GM18907 (cell line): ENCODE data around the gene CZIB.
A peak's percentile ranks its signal among the peaks of the same experiment; 100 is the strongest.
"Not testable (repeated sequence)": the region's sequence is repeated elsewhere in the genome, so short reads cannot be mapped to it uniquely, and the experiment has no call there.

ENCODE experiments used
- ATAC-seq: cut with Tn5 transposase; IDR thresholded peaks from one replicate; pipeline ENCODE4 v1.9.1; 2021; ENCODE audit warnings: mild to moderate bottlenecking, moderate library complexity; ENCODE audit not compliant: unreplicated experiment

The CZIB gene

DNA sequence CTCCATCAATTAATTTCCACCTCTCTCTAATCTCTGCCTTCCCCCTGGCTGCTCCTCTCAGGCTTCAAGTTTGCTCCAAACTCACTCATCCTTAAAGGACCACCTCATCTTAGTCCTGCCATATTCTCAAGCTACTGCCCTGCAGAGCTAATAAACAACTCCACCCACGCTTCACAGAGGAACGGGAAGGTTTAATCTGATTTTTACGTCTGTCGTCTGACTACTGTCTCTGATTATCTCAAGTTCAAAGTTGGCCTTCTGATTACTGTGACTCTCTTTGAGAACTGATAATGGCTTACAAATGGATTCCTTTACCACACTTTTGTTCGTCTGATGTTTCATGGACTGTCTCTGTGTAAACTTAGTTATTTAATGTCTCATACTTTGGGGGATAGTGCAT, 31.4 kb downstream of the CZIB start:
- no peak for ATAC-seq

DNA sequence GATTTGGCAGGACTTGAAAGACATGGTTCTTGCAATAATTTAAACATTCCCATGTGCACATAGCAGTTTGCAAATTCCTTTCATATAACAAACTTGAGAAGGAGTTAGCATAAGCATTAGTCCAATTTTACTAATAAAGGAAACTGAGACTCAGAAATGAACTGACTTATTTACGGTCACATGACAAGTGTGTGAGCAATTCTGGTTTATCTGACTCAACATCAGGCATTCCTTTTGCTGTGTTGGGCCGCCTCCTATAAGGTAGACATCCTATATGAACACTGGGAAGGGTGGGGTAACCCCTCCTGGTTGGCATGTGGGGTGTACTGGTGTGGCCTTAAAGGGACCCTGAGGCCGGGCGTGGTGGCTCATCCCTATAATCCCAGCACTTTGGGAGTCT, 32.3 kb downstream of the CZIB start:
- no peak for ATAC-seq

GRCh38 chr1:53187401-53187800, 33.0 kb downstream of the CZIB start:
- ATAC-seq = no peak

DNA sequence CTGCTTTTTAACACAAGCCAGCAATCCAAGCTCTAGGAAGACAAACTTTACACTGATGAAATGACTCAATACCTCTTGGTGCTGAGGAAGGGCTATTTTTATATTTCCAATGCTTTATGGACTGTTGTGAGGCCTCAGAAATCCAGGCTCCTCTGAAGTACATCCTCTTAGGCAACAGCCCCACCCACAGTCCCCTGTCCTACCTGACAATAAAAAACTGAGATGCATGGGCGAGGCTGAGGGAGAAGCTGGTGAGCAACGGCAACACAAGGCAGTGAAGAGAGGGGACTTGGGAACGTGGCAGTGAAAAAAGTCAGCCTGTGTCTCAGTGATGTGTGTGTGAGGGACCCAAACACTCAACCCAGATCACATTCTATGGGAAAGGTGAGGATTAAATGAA, 33.9 kb downstream of the CZIB start:
- ATAC-seq = no peak

GRCh38 chr1:53185955-53186297, 34.5 kb downstream of the CZIB start:
- not testable (repeated sequence) for ATAC-seq

DNA sequence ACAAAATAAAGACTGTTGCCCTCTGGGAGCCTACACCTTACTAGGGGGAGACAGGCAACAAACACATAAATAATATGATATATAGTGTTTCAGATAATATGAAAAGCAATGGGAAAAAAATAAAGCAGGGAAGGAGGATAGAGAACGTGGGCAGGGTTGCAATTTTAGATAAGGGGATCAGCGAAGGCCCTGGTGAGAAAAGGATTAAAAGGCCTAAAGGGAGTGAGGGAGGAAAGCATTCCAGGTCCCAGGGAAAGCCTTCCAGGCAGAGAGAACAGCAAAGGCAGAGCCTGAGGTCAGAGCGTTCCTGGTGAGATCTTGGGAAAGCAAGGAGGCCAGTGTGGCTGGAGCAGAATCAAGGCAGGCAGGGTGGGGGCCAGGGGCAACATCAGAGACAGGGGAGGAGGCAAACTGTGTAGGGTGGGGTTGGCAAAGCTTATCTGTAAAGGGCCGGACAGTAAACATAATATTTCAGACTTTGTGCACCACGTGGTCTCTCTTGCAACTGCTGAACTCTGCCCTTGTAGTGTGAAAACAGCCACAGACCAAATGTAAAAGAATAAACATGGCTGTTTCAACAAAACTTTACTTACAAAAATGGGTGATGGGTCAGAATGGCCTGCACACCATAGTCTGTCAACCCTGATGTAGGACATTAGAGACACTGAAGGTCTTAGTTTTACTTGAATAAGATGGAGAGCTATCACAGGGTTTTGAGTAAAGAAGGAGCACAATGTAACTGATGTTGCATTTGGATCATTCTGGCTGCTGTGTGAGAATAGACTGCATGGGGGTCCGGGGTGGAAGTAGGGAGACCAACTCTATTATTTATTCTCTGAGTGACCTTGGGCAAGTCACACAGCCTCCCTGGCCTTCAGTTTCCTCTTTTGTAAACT, 37.1 kb downstream of the CZIB start:
- no peak for ATAC-seq

DNA sequence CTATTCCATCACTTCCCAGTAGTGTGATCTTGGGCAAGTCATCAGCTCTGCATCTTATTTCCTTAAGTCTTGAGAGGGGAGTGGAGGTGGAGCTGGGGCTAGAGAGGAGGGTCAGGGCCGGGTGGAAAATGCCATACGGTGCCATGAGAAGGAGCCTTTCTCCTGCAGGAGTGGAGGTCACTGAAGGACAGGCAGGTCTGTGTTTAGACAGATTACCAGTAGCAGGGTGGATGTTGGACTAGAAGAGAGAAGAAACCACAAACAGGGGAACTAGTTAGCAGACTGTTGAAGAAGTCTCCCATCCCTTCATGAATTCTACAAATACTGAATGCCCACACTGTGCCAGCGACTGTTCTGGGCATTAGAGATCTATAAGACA, 37.7 kb downstream of the CZIB start:
- ATAC-seq = no peak

- ATAC-seq = no peak
These were observed 38.3 kb downstream of the CZIB start for GRCh38 chr1:53182111-53182593.

- ATAC-seq = no peak
These were observed 39.5 kb downstream of the CZIB start for GRCh38 chr1:53180951-53181350.

- no peak for ATAC-seq
These were observed 40.2 kb downstream of the CZIB start for GRCh38 chr1:53180226-53180625.

GRCh38 chr1:53176452-53177208, 43.8 kb downstream of the CZIB start:
- no peak for ATAC-seq

DNA sequence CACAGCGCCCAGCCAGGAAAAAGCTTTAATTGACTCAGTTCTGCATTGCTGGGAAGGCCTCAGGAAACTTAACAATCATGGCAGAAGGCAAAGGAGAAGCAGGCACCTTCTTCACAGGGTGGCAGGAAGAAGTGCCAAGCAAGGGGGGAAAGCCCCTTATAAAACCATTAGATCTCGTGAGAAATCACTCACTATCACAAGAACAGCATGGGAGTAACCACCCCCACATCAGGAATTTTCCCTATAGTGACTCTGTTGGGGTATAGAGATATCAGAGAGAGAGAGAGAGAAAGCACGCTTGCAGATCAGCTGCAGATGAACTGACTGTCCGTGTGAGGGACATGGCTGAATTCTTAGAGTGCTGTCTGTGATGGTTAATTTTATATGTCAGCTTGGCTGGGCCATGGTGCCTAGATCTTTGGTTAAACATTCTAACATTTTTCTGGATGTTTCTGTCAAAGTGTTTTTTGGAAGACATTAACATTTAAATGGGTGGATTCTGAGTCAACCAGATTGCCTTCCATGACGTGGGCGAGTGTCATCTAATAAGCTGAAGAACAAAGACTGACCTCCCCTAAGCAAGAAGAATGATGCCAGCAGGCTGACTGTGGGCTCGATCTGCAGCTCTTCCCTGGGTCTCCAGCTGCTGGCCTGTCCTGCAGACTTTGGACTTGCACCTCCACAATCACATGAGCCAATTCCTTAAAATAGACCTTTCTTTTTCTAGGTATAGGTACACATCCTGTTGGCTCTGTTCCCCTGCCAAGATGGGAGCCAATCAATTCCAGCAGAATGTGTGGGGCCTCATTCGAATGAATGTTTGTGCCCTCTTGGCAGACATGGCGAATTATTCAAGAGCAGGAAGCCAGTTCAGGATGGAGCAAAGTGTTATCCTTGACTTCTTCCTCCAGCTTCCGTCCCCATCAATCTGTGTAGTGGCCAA, 45.2 kb downstream of the CZIB start:
- ATAC-seq = no peak

- ATAC-seq = peak; percentile 61
These were observed 47.9 kb downstream of the CZIB start for GRCh38 chr1:53172426-53173128.

GRCh38 chr1:53166912-53167311, 53.5 kb downstream of the CZIB start:
- no peak for ATAC-seq

DNA sequence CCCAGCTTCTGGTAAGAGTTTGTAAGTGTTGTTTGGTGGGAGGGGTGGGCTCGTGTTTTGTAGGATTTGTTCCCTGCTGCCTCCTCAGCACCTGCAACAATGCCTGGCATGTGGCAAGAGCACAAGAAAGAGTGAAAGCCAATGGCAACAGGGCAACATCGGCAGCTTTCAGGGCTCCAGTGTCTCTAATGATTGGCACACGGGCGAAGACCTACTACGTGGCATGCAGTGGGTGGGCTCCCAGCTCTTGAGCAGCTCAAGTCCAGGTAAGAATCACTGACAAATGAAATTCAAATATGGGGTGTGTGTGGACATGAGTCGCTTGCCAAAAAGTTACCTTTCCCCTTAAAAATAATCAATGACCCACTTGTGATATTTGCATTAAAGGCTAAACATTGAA, 54.1 kb downstream of the CZIB start:
- ATAC-seq = no peak

GRCh38 chr1:53165408-53165961, 54.9 kb downstream of the CZIB start:
- ATAC-seq = no peak
